SK-N-MC (cell line): ENCODE data around the gene CAMK1D.

ENCODE experiments used
- EZH2 ChIP-seq: fragments of 200-600 bp; sonication (generic); IDR thresholded peaks from one replicate; pipeline ENCODE4 v1.6.1; 2017; ENCODE audit warnings: antibody characterized with exemption
- FOXP2 ChIP-seq: optimal IDR thresholded peaks from 2 replicates; pipeline ENCODE3; 2011; ENCODE audit warnings: mild to moderate bottlenecking, moderate library complexity; ENCODE audit not compliant: insufficient read depth; ENCODE audit errors: extremely low read length, control extremely low read depth
- POLR2AphosphoS5 ChIP-seq: IDR thresholded peaks from 2 replicates; pipeline ENCODE4 v1.6.1; 2012; ENCODE audit warnings: mild to moderate bottlenecking, low read depth, low read length, borderline replicate concordance

GRCh38 chr10:12500381-12501303, 151.3 kb downstream of the CAMK1D start:
- no peak; the same call in 1 of the 2 replicates for TF ChIP-seq POLR2AphosphoS5
- TF ChIP-seq EZH2, result no peak
- TF ChIP-seq FOXP2, result no peak
